GM21529 (cell line): Measurements from ENCODE around the gene ZNF2.

Source experiments
- ATAC-seq: cut with Tn5 transposase; IDR thresholded peaks from one replicate; pipeline ENCODE4 v1.9.1; 2021; ENCODE audit not compliant: unreplicated experiment

Gene ZNF2

GRCh38 chr2:95204396-95204795 lies 38.8 kb downstream of the ZNF2 start:
- ATAC-seq: no peak

GRCh38 chr2:95206096-95206495 lies 40.5 kb downstream of the ZNF2 start:
- ATAC-seq: no peak

GRCh38 chr2:95207111-95207961 lies 41.7 kb downstream of the ZNF2 start, which contains the start of gene ZNF892:
Gene ZNF892 (plus strand): TSS chr2:95207521. CDS start chr2:95207816, 295 bp downstream.
- peak; percentile 97 for ATAC-seq

GRCh38 chr2:95208106-95208505 lies 42.5 kb downstream of the ZNF2 start:
- ATAC-seq: no peak

- no peak for ATAC-seq
Measured at GRCh38 chr2:95215018-95215612, 49.5 kb downstream of the ZNF2 start.

GRCh38 chr2:95220449-95220848 lies 54.8 kb downstream of the ZNF2 start:
- ATAC-seq: no peak

GRCh38 chr2:95225658-95226057 lies 60.0 kb downstream of the ZNF2 start:
- ATAC-seq: no peak

- no peak for ATAC-seq
Measured at GRCh38 chr2:95231723-95232122, 66.1 kb downstream of the ZNF2 start.

GRCh38 chr2:95232232-95232631 lies 66.6 kb downstream of the ZNF2 start:
- ATAC-seq: no peak
